ENCODE measurements around the gene C17orf75. TPM values are rescaled to one million over a fixed set of nuclear protein-coding genes. Genes with fewer than 3 reads are reported as not detected.
A peak's percentile ranks its signal among the peaks of the same experiment; 100 is the strongest.

C17orf75 gene
- total and polyA plus RNA-seq, 2 of the 8 experiments (the other 6 are each of a cell fraction or from before 2014, with no cell fraction given), result 15.8 to 42.6 TPM

GRCh38 chr17:32345951-32346600 is 4.1 kb upstream of the C17orf75 start:
- Histone ChIP-seq H2BK15ac (ENCODE audit: low read length) (no peak overlapping the region), H4K8ac (ENCODE audit: extremely low read depth, insufficient read depth, low read length) (peak overlapping the region; percentile 41; the same call in 1 of the 2 replicates), H3K27ac (ENCODE audit: low read depth, low read length) (no peak overlapping the region), H3K27me3 (replicated peaks in 1 of 4; ENCODE audit: control insufficient read depth in 3 of 4, extremely low read depth in 1 of 4, insufficient read depth in 3 of 4, low read length in 3 of 4) (no peaks in the 10 kb centered on the region), H2BK12ac (ENCODE audit: low read depth, low read length) (no peak overlapping the region), H4K91ac (replicated peaks; ENCODE audit: insufficient read length, low read length) (no peak overlapping the region), H3K14ac (ENCODE audit: insufficient read length) (no peak overlapping the region), H3K4ac (replicated peaks; ENCODE audit: insufficient read length, low read depth, low read length) (no peak overlapping the region), H3K4me1 (replicated peaks in 1 of 4; ENCODE audit: control insufficient read depth in 3 of 4, insufficient read depth in 4 of 4, low read length in 3 of 4) (peaks cover 0 to 2% (median 0%) of the 10 kb centered on the region in 4 experiments; a peak in 1 of 7 replicates), H3K9me3 (ENCODE audit: insufficient read depth in 2 of 2, low read depth in 1 of 2, low read length in 1 of 2) (no peaks in the 10 kb centered on the region), H3K18ac (ENCODE audit: extremely low read depth, low read length) (no peak overlapping the region), H3K23me2 (ENCODE audit: low read depth, low read length) (peaks cover 6% of the 10 kb centered on the region; the same call in 1 of the 2 replicates), H2AK5ac (ENCODE audit: low read depth, low read length) (no peak overlapping the region; the same call in 1 of the 2 replicates), H3K36me3 (ENCODE audit: control insufficient read depth in 2 of 4, insufficient read depth in 4 of 4, low read length in 3 of 4) (no peaks in the 10 kb centered on the region), H3K4me2 (ENCODE audit: insufficient read depth in 1 of 2, low read depth in 2 of 2, low read length in 2 of 2) (no peak overlapping the region), H2AFZ (ENCODE audit: low read length) (no peak overlapping the region), H3K56ac (replicated peaks; ENCODE audit: insufficient read length, low read depth, low read length) (no peak overlapping the region), H3K79me2 (ENCODE audit: control insufficient read depth in 1 of 2, insufficient read depth in 2 of 2, low read length in 2 of 2) (peaks cover 10 to 17% of the 10 kb centered on the region in 2 experiments), H3K4me3 (ENCODE audit: extremely low read depth in 1 of 4, insufficient read depth in 2 of 4, low read depth in 3 of 4, low read length in 4 of 4) (no peak overlapping the region), H4K5ac (ENCODE audit: insufficient read length, low read depth, low read length) (no peak overlapping the region), H3K23ac (ENCODE audit: insufficient read length) (no peak overlapping the region), H2BK120ac (replicated peaks; ENCODE audit: low read depth, low read length) (no peak overlapping the region), H4K20me1 (replicated peaks in 1 of 2; ENCODE audit: control insufficient read depth in 1 of 2, insufficient read depth in 2 of 2, low read length in 2 of 2) (peaks cover 0 to 2% of the 10 kb centered on the region in 2 experiments), H3K79me1 (ENCODE audit: low read depth, low read length) (no peaks in the 10 kb centered on the region), H3K9ac (replicated peaks in 1 of 4; ENCODE audit: extremely low read depth in 1 of 4, low read depth in 3 of 4, low read length in 3 of 4) (no peak overlapping the region), H2BK20ac (ENCODE audit: low read length) (no peak overlapping the region), H2BK5ac (ENCODE audit: low read depth, low read length) (no peak overlapping the region)
- ChIA-PET POLR2A (ENCODE audit: partially characterized antibody) (no interaction called here), CTCF (ENCODE audit: partially characterized antibody) (interaction anchor here (0.7 to 1.0 kb wide), 3 partner anchors 99 to 241 kb away, joined by 3 to 4 read pairs (median 3); partner anchors contain the start of gene PSMD11)
- no peak for DNase-seq (ENCODE audit: low read depth in 1 of 2, low spot score in 2 of 2)
- FAIRE-seq, result no peak
- WGBS, 2 experiments (ENCODE audit: extremely low coverage in 1 of 2, insufficient coverage in 1 of 2, insufficient read length in 1 of 2, insufficient replicate concordance in 2 of 2, low coverage in 1 of 2, low lambda C conversion rate in 2 of 2, missing lambda C conversion rate in 1 of 2), result 88% methylated on average over 11 of the region's 11 CpGs; no CpG with 5 or more reads in 1 of the 2 experiments
- TF ChIP-seq SP2 (IDR thresholded peaks at IDR 0.05; ENCODE audit: low read length), result no peak
- no peak for TF ChIP-seq TAF1 (IDR thresholded peaks at IDR 0.05; ENCODE audit: low read depth, low read length)
- no peak for TF ChIP-seq RAD21 (IDR thresholded peaks at IDR 0.05 in 1 of 2, conservative IDR thresholded peaks at IDR 0.05 in 1 of 2; ENCODE audit: low read depth in 2 of 2, low read length in 2 of 2)
- no peak for TF ChIP-seq JUN (IDR thresholded peaks at IDR 0.05; ENCODE audit: low read depth, low read length)
- TF ChIP-seq RBBP5 (IDR thresholded peaks at IDR 0.05; ENCODE audit: borderline replicate concordance, low read depth, low read length), result no peak
- TF ChIP-seq USF2 (IDR thresholded peaks at IDR 0.05; ENCODE audit: low read length), result no peak
- no peak for TF ChIP-seq CEBPB (IDR thresholded peaks at IDR 0.05; ENCODE audit: low read depth, low read length)
- TF ChIP-seq NRF1 (IDR thresholded peaks at IDR 0.05; ENCODE audit: low read depth, low read length), result no peak
- TF ChIP-seq GTF2F1 (IDR thresholded peaks at IDR 0.05; ENCODE audit: borderline replicate concordance, low read depth, low read length), result no peak
- TF ChIP-seq BACH1 (IDR thresholded peaks at IDR 0.05; ENCODE audit: low read length), result no peak
- no peak for TF ChIP-seq SAP30 (IDR thresholded peaks at IDR 0.05; ENCODE audit: insufficient read depth, insufficient replicate concordance, low read length)
- TF ChIP-seq NANOG (IDR thresholded peaks at IDR 0.05; ENCODE audit: insufficient read depth, low read depth, low read length, poor library complexity, severe bottlenecking), result no peak
